Hippocampal formation (tissue), 2 donors: ENCODE data around the gene AXIN2.
"Not testable (repeated sequence)": the region's sequence is repeated elsewhere in the genome, so short reads cannot be mapped to it uniquely, and the experiment has no call there.

ENCODE experiments used
- DNase-seq, 2 donors: peaks; one replicate each; lab custom pipeline; 2025; lab: John Stamatoyannopoulos, UW

AXIN2 gene

DNA sequence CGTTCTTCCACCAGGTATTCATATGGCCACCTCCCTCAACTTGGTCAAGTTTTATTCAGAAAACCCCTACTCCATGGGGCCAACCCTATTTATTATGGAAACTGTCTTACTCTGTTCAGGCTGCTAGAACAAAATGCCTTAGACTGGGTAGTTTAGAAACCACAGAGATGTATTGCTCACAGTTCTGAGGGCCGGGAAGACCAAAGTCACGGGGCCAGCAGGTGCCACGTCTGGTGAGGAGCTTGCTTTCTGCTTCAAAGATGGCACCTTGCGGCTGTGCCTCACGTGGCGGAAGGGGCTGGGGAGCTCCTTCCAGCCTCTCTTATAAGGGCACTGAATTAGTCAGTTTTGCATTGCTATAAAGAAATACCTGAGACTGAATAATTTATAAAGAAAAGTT, 74.3 kb downstream of the AXIN2 start:
- DNase-seq = no peak

DNA sequence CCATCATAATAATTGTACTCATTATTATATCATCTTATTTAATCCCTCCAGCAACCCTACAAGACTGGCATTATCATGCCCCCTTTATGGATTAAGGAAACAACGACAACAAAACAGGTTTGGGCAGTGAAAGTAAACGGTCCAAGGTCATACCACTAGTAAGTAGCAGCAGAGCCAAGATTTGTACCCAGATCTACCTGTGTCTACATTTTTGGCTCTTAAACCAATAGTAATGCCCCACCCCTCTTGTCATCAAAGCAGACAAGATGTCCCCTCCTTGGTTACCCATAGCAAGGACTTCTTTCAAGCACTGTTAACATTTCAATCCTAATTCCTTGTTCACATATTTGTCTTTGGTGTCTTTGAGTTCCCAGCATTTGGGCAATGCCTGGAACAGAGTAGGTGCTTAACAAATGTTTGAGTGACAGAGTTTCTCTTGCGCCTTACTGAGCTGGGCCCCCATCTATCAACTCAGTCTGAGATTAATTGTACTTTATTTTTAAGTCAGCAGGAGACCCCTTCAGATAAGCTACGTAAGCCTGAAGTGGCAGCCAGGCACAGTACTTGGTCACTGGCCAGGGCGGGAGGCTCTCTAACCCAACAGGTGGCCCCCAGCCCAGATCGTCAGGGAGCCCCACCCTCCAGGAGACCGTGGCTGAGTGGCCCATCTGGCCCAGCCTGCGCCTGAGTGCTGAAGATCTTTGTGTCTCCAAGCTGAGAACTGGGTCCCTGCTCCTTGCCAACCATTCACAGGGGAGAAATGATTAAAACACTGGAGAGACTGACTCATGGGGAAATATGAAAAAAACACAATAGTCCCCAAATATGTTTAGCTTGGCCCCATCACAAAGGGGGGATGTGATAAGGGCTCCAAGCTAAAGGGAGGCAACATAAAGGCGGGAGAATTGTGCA, 75.8 kb downstream of the AXIN2 start:
- no peak for DNase-seq

DNA sequence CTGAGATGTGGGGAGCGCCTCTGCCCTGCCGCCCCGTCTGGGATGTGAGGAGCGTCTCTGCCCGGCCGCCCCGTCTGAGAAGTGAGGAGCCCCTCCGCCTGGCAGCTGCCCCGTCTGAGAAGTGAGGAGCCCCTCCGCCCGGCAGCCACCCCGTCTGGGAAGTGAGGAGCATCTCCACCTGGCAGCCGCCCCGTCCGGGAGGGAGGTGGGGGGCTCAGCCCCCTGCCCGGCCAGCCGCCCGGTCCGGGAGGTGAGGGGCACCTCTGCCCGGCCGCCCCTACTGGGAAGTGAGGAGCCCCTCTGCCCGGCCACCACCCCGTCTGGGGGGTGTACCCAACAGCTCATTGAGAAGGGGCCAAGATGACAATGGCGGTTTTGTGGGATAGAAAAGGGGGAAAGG, 77.0 kb downstream of the AXIN2 start:
- DNase-seq = not testable (repeated sequence)

DNA sequence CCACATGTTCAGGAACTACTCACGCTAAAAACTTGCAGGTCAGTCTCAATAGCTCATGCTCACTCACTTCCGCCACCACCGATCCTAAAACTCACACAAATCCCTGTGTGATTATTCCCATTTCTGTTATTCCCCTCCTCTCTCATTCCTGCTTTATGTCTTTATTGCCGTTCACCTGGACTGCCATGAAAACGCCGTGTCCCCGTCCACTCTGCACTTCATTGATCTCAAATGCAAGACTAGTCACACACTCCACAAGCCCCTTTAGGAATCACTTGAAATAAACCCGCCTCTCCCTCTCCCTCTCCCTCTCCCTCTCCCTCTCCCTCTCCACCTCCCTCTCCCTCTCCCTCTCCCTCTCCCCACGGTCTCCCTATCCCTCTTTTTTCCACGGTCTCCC, 78.0 kb downstream of the AXIN2 start:
- DNase-seq = no peak

DNA sequence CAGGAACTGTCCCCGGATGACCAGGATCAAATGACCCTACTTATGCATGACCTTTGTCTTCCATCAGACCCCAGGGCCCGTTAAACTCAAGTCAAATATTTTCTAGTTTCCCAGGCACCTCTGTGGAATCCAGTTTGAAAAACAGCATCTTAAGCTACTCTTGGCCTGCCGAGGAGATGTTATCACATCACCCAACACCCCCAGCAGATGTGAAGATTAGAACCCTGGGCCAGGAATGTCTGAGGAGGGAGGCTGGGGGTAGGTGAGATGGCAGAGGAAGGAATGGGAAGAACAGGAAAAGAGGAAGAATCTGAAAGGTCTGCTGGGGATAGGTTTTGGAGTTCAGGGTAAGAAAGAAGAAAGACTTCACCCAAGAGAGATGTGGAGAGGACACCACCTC, 79.2 kb downstream of the AXIN2 start:
- DNase-seq = no peak

DNA sequence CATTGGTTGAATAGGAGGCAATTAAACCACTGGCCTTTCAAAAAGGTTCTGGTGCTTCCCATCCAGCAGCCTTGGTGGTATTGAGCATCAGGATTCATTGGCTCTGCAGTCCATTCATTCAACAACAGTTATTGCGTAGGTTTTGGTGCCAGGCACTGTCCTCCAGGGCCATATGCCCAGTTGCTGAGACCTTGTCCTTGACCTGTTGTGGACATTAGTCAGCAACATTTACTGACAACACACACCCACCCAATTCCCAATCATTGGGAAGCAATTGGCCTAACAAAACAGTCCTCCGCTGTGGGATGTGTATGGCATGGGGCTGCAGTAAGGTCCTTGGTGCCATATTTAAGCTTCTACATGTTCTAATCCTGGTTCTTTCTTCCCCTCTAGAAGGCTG, 82.2 kb downstream of the AXIN2 start:
- DNase-seq = no peak
